ENCODE measurements around the gene CRB1. TPM values are rescaled to one million over a fixed set of nuclear protein-coding genes. Genes with fewer than 3 reads are reported as not detected.
A peak's percentile ranks its signal among the peaks of the same experiment; 100 is the strongest.
"Not testable (repeated sequence)": the region's sequence is repeated elsewhere in the genome, so short reads cannot be mapped to it uniquely, and the experiment has no call there.

Gene CRB1
- total RNA-seq, 2 experiments from 2014 or later, result 0.08 TPM; not detected in 1

DNA sequence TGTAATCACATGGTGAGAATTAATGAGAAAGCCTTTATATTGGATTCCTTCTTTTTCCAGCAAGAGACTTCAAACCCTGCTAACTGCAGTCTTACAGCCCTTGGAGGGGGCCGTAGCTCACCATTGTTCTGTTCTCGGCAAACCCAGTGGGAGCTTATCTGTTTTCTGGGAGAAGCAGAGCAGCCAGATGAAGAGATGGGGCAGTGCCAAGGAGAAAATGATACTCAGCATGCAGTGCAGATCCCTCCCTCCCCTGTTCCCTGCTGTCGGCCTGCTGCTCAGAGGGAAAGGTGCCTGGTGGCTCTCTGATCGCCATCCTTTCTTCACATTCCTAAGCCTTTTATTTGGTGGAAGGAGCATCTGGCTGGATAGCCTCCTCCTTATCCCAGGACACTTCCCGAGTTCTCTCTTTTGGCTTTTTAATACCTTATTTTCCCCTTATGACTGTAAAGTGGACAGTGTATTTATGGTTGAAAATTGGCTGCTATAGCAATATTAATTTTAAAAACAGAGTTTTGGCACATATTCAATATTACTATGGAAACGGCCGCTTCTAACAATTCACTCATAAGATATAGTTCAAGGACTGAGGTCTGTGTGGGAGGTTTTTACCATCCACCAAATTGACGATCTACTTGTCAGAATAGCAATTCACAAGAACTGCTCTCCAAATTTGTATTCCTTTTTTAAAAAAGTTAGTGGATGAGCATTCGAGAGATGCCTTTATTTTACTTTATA is 203.4 kb downstream of the CRB1 start:
- Mint-ChIP-seq H3K27me3 (ENCODE audit: low read depth) (peaks cover 2% of the 10 kb centered on the region), H3K4me1 (ENCODE audit: low read depth) (no peaks in the 10 kb centered on the region), H3K27ac (no peak overlapping the region), H3K36me3 (ENCODE audit: low read depth) (no peaks in the 10 kb centered on the region), H3K9me3 (ENCODE audit: insufficient read depth) (no peaks in the 10 kb centered on the region), H3K4me3 (no peak overlapping the region)
- CTCF ChIA-PET, result interaction anchor here (1.3 kb wide), 1 partner anchor 49 kb away, joined by 4 read pairs; no protein-coding TSS in a partner anchor
- POLR2A ChIA-PET, result no interaction called here
- ATAC-seq (no peak), DNase-seq (no peak)

DNA sequence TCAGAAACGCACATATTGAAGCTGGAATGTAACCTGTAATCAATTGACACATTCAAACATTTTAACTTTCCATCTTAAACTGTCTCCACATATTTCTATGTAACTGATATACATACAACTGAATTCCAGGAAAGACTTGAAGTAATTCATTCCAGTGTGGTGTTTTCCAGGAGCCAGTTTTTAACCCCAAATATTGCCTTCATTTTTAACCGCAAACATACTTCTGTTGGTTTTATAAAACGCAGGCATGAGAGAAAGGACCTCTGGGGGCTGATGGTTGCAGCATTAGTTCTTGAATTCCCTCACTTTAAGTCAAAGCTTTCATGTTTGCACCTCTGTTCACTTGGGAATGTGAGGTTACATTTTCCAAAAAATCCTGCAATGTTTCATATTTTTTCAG is 204.1 kb downstream of the CRB1 start:
- no peaks in the 10 kb centered on the region for H3K4me1 Mint-ChIP-seq (ENCODE audit: low read depth)
- no peak for DNase-seq
- H3K4me3 Mint-ChIP-seq, result no peak overlapping the region
- ATAC-seq, result no peak
- H3K9me3 Mint-ChIP-seq (ENCODE audit: insufficient read depth), result no peaks in the 10 kb centered on the region
- no peaks in the 10 kb centered on the region for H3K36me3 Mint-ChIP-seq (ENCODE audit: low read depth)
- POLR2A ChIA-PET, result no interaction called here
- H3K27ac Mint-ChIP-seq, result no peak overlapping the region
- CTCF ChIA-PET, result no interaction called here
- H3K27me3 Mint-ChIP-seq (ENCODE audit: low read depth), result peaks cover 2% of the 10 kb centered on the region

DNA sequence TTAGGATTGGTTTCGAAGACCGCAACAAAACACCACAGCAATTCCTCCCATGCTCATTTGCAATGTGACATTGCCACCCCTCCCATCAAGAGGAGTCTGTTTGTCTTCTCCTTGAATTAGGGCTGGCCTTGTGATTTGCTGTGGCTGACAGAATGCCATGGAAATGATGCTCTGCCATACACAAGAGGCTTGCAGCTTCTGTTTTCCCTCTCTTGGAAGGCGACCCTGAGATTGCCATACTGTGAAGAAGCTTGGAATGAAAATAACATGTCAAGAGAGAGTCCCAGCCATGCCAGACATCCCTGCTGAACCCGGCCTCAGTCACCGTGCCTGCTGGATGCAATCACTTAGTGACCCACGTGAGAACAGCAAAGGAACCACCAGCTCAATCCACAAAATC is 212.4 kb downstream of the CRB1 start:
- ATAC-seq, result no peak
- peaks cover 8% of the 10 kb centered on the region for H3K27me3 Mint-ChIP-seq (ENCODE audit: low read depth)
- H3K4me3 Mint-ChIP-seq, result no peak overlapping the region
- no peak for DNase-seq
- H3K9me3 Mint-ChIP-seq (ENCODE audit: insufficient read depth), result no peaks in the 10 kb centered on the region
- H3K27ac Mint-ChIP-seq, result no peak overlapping the region
- ChIA-PET POLR2A (no interaction called here), CTCF (no interaction called here)
- peaks cover 13% of the 10 kb centered on the region for H3K4me1 Mint-ChIP-seq (ENCODE audit: low read depth)
- no peaks in the 10 kb centered on the region for H3K36me3 Mint-ChIP-seq (ENCODE audit: low read depth)

DNA sequence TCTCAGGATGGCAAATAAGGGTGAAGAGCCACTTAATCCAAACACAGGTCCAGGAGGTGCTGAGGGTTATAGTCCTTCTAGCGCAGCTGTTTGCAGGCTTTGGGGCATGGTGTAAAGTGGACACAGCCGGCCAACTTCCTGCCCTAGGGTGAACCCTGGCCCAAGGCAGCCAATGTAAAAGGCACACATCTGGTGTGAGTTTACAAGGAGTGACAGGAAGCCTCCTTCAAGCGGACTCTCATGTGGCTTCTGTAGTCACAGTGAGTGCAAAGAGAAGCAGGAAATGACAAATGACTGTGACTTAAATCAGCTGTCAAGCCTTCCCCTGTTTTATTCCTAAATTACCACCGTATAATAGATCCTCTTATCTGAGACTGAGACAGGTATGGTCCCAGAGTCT is 213.0 kb downstream of the CRB1 start:
- H3K36me3 Mint-ChIP-seq (ENCODE audit: low read depth), result no peaks in the 10 kb centered on the region
- H3K4me1 Mint-ChIP-seq (ENCODE audit: low read depth), result peaks cover 13% of the 10 kb centered on the region
- no peaks in the 10 kb centered on the region for H3K9me3 Mint-ChIP-seq (ENCODE audit: insufficient read depth)
- ChIA-PET POLR2A (no interaction called here), CTCF (no interaction called here)
- peak overlapping the region; percentile 53 for H3K4me3 Mint-ChIP-seq
- peak overlapping the region; percentile 84 for H3K27ac Mint-ChIP-seq
- ATAC-seq, result peak; percentile 95
- H3K27me3 Mint-ChIP-seq (ENCODE audit: low read depth), result peaks cover 8% of the 10 kb centered on the region
- DNase-seq, result peak; percentile 66

DNA sequence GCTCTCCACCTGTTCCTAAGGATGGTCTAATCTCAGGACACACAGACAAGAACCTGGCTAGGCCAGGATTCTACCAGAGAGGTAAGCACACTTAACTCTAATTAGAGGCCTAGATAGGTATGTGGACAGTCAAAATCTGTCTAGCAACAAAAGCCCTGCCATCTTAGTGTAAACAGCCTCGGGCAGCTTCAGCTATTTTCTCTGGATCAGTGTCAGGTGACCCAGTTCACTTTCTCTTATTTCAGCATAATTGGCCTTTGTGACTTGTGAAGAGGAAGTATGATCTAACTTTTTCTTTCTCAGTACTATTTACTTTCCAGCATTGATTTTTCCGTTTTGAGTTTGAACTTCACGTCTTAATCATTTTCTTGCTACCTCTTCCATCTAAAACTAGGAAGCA is 217.7 kb downstream of the CRB1 start:
- H3K9me3 Mint-ChIP-seq (ENCODE audit: insufficient read depth), result no peaks in the 10 kb centered on the region
- peaks cover 1% of the 10 kb centered on the region for H3K27me3 Mint-ChIP-seq (ENCODE audit: low read depth)
- no peak overlapping the region for H3K4me3 Mint-ChIP-seq
- no peaks in the 10 kb centered on the region for H3K36me3 Mint-ChIP-seq (ENCODE audit: low read depth)
- POLR2A ChIA-PET, result no interaction called here
- no peak overlapping the region for H3K27ac Mint-ChIP-seq
- CTCF ChIA-PET, result no interaction called here
- peaks cover 13% of the 10 kb centered on the region for H3K4me1 Mint-ChIP-seq (ENCODE audit: low read depth)
- DNase-seq (no peak), ATAC-seq (no peak)

DNA sequence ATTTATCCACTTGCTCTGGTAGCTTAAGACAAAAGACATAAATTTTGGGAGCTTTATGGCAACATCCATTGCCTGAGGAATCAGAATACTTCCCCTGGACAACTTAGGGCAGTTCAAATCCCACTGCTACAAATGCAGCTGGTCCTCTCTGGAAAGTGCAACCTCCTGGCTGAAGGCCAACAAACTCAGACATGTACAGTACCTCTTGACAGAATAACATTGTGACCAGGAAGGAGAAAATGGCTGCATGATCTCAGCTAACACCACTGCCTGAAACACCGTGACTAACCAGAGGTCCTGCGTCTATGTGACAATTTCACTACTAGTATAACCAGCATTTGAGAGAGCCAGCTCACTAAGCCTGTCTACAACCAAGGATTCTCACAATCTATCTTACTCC is 218.9 kb downstream of the CRB1 start:
- Mint-ChIP-seq H3K27ac (no peak overlapping the region), H3K27me3 (ENCODE audit: low read depth) (peaks cover 1% of the 10 kb centered on the region), H3K4me1 (ENCODE audit: low read depth) (peaks cover 1% of the 10 kb centered on the region), H3K36me3 (ENCODE audit: low read depth) (no peaks in the 10 kb centered on the region), H3K9me3 (ENCODE audit: insufficient read depth) (no peaks in the 10 kb centered on the region), H3K4me3 (no peak overlapping the region)
- ChIA-PET CTCF (interaction anchor here (1.0 kb wide), 1 partner anchor 32 kb away, joined by 3 read pairs; no protein-coding TSS in a partner anchor), POLR2A (no interaction called here)
- DNase-seq (no peak), ATAC-seq (no peak)

DNA sequence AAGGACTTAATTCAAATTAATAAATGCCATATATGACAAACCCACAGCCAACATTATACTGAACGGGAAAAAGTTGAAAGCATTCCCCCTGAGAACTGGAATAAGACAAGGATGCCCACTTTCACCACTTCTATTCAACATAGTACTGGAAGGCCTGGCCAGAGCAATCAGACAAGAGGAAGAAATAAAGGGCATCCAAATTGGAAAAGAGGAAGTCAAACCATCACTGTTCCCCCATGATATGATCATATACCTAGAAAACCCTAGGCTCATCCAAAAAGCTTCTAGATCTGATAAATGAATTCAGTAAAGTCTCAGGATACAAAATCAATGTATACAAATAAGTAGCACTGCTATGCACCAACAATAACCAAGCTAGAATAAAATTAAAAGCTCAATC is 223.5 kb downstream of the CRB1 start:
- H3K4me3 Mint-ChIP-seq; DNase-seq; H3K27ac Mint-ChIP-seq; CTCF ChIA-PET; H3K36me3 Mint-ChIP-seq (ENCODE audit: low read depth); H3K9me3 Mint-ChIP-seq (ENCODE audit: insufficient read depth); H3K4me1 Mint-ChIP-seq (ENCODE audit: low read depth); POLR2A ChIA-PET; ATAC-seq; H3K27me3 Mint-ChIP-seq (ENCODE audit: low read depth): not testable (repeated sequence)

DNA sequence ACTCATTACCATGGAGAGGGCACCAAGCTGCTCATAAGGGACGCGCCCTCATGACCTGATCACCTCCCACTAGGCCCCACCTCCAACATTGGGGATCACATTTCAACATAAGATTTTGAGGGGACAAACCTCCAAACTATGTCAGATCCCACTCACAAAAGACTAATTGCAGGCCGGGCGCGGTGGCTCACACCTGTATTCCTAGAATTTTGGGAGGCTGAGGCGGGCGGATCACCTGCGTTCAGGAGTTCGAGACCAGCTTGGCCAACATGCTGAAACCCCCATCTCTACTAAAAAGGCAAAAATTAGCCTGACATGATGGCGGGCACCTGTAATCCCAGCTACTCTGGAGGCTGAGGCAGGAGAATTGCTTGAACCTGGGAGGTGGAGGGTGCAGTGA is 228.7 kb downstream of the CRB1 start:
- no peaks in the 10 kb centered on the region for H3K9me3 Mint-ChIP-seq (ENCODE audit: insufficient read depth)
- H3K27me3 Mint-ChIP-seq (ENCODE audit: low read depth), result peaks cover 15% of the 10 kb centered on the region
- no peak overlapping the region for H3K4me3 Mint-ChIP-seq
- H3K36me3 Mint-ChIP-seq (ENCODE audit: low read depth), result no peaks in the 10 kb centered on the region
- ChIA-PET POLR2A (no interaction called here), CTCF (no interaction called here)
- H3K27ac Mint-ChIP-seq, result no peak overlapping the region
- ATAC-seq, result no peak
- DNase-seq, result no peak
- H3K4me1 Mint-ChIP-seq (ENCODE audit: low read depth), result no peaks in the 10 kb centered on the region

DNA sequence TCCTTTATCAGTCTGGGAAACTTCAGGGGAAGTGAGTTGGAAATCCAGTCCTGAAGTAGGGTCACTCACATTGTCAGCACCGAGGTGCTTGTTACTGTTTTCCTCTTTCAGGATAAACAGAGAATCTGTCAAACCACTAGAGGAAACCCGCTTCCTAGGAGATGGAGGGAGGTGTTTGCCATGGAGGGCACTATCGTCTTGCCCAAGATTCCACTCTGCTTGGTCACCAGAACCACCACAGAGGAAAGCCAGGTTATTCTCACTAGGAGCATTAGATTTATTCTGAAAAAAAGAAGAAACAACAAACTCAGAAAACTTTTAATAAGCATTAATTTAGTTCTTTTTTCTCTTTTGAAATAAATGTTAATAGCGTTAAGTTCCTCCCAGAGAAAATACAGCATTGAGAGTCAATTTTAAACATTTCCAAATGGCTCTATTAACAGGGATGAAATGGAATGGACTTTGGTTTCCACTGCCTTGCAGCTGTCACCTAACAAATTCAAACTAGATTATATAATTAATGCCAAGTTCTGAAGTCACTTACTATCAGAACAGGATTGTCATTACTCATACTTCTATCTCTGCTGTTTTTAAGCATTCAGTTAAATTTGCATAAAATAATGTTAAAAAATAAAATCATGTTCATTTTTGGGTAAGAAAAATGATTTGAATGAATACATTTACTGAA is 242.8 kb downstream of the CRB1 start:
- ChIA-PET CTCF (interaction anchor here (1.2 to 2.2 kb wide), 2 partner anchors 8 to 358 kb away, joined by 4 to 10 read pairs; no protein-coding TSS in a partner anchor), POLR2A (no interaction called here)
- peaks cover 11% of the 10 kb centered on the region for H3K36me3 Mint-ChIP-seq (ENCODE audit: low read depth)
- DNase-seq, result no peak
- no peaks in the 10 kb centered on the region for H3K4me1 Mint-ChIP-seq (ENCODE audit: low read depth)
- no peak overlapping the region for H3K27ac Mint-ChIP-seq
- H3K9me3 Mint-ChIP-seq (ENCODE audit: insufficient read depth), result no peaks in the 10 kb centered on the region
- no peak for ATAC-seq
- H3K4me3 Mint-ChIP-seq, result no peak overlapping the region
- H3K27me3 Mint-ChIP-seq (ENCODE audit: low read depth), result no peaks in the 10 kb centered on the region

DNA sequence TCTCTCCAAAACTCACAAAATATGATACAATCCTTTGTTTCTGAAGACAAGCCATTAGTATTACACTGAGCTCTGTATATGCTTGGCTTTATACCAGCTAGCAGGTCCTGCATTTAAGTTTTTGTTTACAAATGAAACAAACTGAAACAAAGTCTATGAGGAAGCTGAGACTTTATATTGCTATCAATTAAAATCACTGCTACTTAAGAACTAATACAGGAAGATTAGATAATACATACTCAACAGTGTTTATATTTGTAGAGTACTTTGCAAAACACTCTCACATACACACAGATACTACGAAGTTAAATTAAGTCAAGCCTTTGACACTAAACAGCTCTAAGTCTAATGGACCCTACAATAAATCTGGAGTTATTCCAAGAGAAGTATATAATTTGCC is 247.4 kb downstream of the CRB1 start:
- no peak for ATAC-seq
- POLR2A ChIA-PET, result no interaction called here

DNA sequence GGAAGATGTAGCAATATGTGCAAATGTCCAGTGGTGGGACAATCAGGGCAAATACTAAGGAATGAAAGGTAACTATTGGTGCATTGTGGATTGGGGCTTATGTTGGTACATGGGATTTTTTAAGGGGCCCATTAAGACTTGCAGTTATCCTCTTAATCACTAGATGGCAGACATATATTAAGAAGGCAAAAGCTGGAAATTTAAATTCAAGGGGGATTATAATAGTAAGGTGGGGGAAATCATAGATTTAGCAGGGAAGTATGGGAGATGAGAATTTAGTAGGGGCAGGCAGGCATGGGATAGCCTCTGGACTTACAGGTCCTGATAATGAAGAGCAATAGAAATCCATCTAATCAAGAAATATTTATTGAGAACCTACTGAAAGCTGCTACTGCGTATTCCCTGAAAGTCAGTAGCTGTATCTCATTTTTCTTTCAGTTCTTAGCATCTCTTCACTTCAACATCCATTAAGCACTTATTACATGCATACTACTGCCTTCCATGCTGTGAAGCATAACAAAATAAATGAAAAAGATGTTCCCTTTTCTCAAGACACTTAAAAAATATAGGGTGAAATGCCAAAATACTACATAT is 251.8 kb downstream of the CRB1 start:
- Mint-ChIP-seq H3K4me1 (ENCODE audit: low read depth) (no peaks in the 10 kb centered on the region), H3K9me3 (ENCODE audit: insufficient read depth) (no peaks in the 10 kb centered on the region), H3K27ac (no peak overlapping the region), H3K36me3 (ENCODE audit: low read depth) (no peaks in the 10 kb centered on the region), H3K4me3 (no peak overlapping the region), H3K27me3 (ENCODE audit: low read depth) (no peaks in the 10 kb centered on the region)
- DNase-seq, result no peak
- no peak for ATAC-seq
- POLR2A ChIA-PET, result no interaction called here
- CTCF ChIA-PET, result interaction anchor here (0.6 to 4.4 kb wide), 12 partner anchors 10 to 407 kb away, joined by 3 to 40 read pairs (median 4); no protein-coding TSS in a partner anchor

More for the DNA sequence above, 247.4 kb downstream of the CRB1 start:
- Mint-ChIP-seq H3K36me3 (ENCODE audit: low read depth) (peaks cover 6% of the 10 kb centered on the region), H3K4me3 (no peak overlapping the region), H3K9me3 (ENCODE audit: insufficient read depth) (no peaks in the 10 kb centered on the region), H3K4me1 (ENCODE audit: low read depth) (no peaks in the 10 kb centered on the region), H3K27me3 (ENCODE audit: low read depth) (no peaks in the 10 kb centered on the region), H3K27ac (no peak overlapping the region)
- DNase-seq, result no peak
- CTCF ChIA-PET, result interaction anchor here (0.6 to 1.7 kb wide), 5 partner anchors 11 to 415 kb away, joined by 4 to 8 read pairs (median 4); no protein-coding TSS in a partner anchor

DNA sequence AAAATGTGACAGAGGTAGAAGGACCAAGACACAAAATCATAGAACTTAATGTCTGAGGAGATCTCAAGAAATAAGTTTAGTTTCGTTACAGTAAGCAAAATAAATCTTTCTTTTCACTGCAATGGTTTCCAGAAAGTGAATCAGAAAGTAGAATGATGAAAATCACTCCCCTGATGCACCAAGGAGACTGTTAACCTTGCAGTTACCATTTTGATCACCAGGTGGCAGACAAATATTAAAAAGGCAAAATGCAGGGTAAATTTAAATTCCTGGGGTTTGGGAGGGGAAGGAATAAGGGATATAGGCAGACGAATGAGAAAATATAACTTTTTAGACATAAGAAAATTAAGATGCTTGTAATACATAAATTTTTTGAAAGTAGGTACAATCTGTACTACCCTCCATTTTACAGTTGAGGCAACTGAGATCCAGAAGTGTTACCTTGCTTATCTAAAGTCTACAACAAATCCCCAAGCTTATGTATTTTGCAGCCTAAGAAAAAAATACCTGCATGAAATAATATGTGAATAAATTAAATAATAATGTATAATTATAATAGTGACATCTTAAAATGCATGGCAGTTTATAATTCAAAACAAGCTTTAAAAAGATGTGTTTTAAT is 253.2 kb downstream of the CRB1 start:
- H3K27ac Mint-ChIP-seq, result no peak overlapping the region
- ChIA-PET CTCF (interaction anchor here (0.6 to 2.6 kb wide), 19 partner anchors 9 to 946 kb away, joined by 3 to 37 read pairs (median 4); partner anchors contain the start of gene C1orf53), POLR2A (no interaction called here)
- DNase-seq, result peak; percentile 49
- no peak overlapping the region for H3K4me3 Mint-ChIP-seq
- H3K27me3 Mint-ChIP-seq (ENCODE audit: low read depth), result no peaks in the 10 kb centered on the region
- peak; percentile 36 for ATAC-seq
- H3K36me3 Mint-ChIP-seq (ENCODE audit: low read depth), result no peaks in the 10 kb centered on the region
- H3K4me1 Mint-ChIP-seq (ENCODE audit: low read depth), result no peaks in the 10 kb centered on the region
- H3K9me3 Mint-ChIP-seq (ENCODE audit: insufficient read depth), result no peaks in the 10 kb centered on the region

All from activated CD8-positive, alpha-beta T cell treated with anti-CD3 and anti-CD28 coated beads, Interleukin-2, amount 10 ng/mL, durations not matched to agents 7 days and 5 days (primary cell).